ENCODE data around the gene FADS2.
A peak's percentile ranks its signal among the peaks of the same experiment; 100 is the strongest.

The FADS2 gene

GRCh38 chr11:61826930-61827570, 1.1 kb upstream of the FADS2 start:
- no peak for DNase-seq (ENCODE audit: low spot score)

GRCh38 chr11:61828379-61828628, 204 bp downstream of the FADS2 start:
- DNase-seq (ENCODE audit: low spot score) = no peak

DNA sequence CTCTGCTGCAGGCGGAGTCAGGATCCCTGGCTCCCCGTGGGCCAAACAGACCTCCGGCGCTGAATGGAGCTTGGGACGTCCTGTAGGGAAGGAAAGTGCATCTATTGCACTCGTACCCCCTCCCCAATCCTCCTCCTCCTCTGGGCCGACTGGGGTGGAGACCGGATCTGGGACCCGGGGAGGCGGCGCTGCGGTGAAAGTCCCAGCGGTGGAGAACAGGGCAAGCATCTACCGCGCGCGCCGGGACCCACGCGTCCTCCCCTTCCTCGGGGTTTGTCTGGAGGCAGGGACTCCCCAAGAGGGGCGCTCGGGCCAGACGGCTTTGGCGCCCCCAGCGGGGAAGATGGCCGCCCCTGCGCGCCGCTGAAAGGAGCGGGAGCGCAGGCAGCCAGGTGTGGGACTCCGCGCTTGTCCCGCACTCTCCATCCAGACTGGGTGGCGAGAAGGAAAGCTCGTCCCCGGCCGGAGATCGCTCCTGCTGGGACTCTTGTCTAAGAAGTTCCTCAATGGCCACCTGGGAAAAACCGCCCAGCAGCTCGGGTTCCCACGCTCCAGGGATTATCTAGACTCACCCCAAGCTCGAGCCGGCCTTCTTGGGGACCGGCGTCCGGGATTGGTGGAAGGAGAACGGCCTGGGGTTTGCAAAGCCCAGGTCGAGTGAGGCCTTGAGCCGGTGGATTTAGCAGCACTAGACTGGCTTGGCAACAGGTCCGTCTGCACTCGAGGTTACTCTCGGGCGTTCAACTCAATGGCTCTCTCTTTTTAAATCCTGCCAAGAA, 718 bp downstream of the FADS2 start:
- peak; percentile 22 for DNase-seq (ENCODE audit: low spot score)

DNA sequence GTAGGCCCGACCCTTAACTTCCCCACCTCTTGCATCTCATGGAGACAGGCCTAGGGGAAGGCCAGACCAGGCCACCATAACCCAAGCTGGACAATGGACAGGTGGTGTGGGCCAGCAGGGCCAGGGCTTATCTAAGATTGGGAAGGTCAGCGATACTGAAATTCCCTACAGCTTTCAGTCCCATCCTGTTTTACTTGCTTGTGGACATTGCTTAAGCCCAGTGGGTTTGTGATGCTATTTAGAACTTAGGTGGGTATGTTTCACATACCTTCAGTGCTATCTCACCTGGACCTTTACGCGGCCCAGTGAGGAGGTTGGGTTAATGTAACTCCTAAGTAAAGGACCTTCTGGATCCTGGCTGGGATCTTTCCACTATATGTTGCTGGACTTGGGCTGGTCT, 1.7 kb downstream of the FADS2 start:
- DNase-seq (ENCODE audit: low spot score) = no peak

- DNase-seq (ENCODE audit: low spot score) = no peak
These were observed 2.4 kb downstream of the FADS2 start for GRCh38 chr11:61830237-61831105.

GRCh38 chr11:61832207-61832606, 4.1 kb downstream of the FADS2 start:
- no peak for DNase-seq (ENCODE audit: low spot score)

DNA sequence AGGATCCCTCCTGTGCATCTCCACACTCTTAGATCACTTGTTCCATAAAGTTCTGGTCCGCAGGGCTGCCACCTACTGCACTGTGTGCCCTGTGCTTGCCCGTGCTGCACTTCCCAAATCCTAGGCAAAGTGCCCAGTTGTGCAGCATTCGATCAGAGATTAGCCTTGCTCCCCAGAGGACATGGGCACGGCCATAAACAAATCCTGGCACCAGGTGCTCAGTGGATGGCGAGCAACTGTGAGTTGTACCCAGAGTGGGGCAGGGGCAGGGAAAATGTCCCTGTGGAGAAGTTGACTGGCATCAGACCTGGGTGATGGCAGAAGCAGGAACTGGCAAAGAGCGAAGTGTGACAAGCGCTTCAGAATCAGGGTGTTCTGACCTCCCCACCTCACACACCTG, 4.7 kb downstream of the FADS2 start:
- DNase-seq (ENCODE audit: low spot score) = no peak

- peak; percentile 29 for DNase-seq (ENCODE audit: low spot score)
These were observed 5.4 kb downstream of the FADS2 start for GRCh38 chr11:61833471-61833870.

- no peak for DNase-seq (ENCODE audit: low spot score)
These were observed 5.8 kb downstream of the FADS2 start for GRCh38 chr11:61833926-61834277.

DNA sequence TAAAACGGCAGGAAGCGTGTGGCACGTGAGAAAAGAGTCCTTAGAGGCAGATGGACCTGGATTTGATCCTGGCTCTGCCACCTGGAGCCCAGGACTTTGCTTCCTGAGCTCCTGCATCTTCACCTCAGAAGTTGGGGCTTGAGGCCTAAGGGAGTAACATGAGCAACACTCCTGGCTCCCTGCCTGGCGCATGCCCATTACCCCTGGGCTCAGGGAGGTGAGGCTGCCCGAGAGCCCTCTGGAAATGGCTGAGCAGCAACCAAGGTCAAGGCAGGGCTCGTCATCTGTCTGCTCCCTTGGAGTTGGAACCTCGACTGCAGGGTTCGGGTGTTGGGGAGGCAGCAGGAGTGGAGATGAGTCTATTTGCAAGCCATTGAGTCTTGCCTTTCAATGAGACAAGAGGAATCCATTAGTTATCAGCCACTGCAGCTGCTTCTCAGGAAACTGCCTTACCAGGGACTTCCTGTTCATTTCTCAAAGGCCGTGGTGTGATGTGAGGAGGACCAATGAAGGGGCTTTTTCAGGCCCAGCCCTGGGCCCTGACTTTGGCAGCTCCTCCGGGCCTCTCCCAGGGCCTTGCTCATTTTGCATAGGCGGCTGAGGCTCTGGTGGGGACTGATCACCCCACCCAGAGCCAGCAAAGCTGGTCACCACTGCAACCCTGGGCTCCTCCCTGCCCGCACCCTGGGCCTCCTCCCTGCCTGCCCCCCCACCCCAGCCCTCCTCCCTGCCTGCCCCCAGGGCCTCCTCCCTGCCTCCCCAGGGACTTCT, 6.4 kb downstream of the FADS2 start:
- peak; percentile 69 for DNase-seq (ENCODE audit: low spot score)

DNA sequence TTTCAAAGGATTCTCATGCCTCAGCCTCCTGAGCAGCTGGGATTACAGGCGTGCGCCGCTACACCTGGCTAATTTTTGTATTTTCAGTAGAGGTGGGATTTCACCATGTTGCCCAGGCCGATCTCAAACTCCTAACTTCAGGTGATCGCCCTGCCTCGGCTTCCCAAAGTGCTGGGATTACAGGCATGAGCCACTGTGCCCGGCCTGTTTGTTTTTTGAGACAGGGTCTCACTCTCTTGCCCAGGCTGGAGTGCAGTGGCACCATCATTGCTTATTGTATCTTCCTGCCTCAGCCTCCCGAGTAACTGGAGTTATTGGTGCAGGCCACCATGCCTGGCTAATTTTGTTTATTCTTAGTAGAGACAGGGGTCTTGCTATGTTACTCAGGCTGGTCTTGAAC, 8.1 kb downstream of the FADS2 start:
- DNase-seq (ENCODE audit: low spot score) = no peak

DNA sequence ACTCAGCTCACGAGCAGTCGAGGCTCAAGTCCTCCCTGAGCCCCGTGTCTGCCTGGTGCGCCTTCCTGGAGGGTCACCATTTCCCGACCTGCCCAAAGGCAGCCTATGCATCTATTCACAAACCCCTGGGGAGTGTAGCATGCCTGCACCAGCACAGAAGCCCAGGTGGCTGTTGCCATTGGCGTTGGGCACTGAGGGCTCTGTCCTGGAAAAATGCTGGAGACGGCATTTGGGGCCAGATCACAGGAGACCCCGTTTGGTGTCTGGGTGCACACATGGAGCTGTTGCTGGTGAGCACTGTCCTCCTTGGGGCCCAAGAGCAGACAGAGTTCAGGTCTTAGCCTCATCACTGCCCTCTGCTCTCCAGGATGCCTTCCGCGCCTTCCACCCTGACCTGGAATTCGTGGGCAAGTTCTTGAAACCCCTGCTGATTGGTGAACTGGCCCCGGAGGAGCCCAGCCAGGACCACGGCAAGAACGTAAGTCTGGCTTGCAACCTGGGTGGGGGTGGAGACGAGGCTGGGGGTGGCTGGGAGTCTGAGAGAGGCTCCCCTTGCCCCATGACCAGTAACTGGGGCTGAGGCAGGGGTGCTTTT, 9.4 kb downstream of the FADS2 start:
- no peak for DNase-seq (ENCODE audit: low spot score)

DNA sequence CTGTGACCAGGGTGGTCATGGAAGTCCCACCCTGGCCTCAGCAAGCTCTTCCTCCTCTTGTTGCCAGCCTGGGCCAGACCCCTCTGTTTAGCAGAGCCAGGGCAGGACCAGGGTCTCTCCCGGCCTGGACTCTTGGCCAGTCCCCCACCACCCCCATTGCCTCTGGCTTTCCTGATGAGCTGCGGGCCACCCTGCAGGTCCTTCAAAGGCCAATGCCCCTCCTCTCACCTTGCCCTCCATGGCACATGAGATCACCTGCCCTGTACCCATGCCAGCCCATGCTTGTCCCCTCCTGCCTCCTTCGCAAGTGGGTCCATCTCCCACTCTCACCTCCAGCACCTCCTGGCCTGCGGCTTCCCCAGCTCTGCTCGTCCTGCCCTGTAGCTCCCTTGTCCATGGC, 10.4 kb downstream of the FADS2 start:
- DNase-seq (ENCODE audit: low spot score) = no peak

DNA sequence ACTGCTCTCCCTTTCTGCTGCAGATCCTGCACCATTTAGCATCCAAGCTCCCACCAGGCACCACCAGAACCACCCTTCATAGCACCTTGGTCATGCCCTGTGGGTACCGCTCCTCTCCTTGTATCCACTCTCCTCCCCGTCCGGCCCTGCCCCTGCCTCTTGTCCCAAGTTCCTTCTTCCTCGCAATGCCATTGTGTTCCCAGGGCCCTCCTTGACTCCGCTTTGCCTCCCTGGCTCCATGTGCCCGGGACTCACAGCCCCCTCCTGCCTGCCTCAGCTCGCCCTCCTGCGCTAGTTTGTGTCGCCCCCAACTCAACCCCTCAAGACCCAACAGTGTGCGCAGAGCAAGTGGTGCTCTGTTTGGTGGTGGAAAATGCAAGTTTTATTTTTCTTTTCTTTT, 10.8 kb downstream of the FADS2 start:
- no peak for DNase-seq (ENCODE audit: low spot score)

DNA sequence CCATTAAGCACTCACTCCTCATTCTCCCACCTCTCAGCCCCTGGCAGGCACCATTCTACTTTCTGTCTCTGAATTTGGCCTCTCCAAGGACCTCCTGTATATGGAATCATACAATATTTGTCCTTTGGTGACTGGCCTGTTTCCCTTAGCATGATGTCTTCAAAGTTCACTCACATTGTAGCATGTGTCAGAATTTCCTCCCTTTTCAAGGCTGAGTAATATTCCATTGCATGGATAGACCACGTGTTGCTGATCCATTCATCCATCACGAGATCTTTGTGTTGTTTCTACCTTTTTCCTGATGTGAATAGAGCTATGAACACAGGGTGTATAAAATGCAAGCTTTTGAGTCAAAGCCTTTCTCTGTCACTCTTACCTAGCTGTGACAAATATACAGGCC, 11.6 kb downstream of the FADS2 start:
- DNase-seq (ENCODE audit: low spot score) = no peak

DNA sequence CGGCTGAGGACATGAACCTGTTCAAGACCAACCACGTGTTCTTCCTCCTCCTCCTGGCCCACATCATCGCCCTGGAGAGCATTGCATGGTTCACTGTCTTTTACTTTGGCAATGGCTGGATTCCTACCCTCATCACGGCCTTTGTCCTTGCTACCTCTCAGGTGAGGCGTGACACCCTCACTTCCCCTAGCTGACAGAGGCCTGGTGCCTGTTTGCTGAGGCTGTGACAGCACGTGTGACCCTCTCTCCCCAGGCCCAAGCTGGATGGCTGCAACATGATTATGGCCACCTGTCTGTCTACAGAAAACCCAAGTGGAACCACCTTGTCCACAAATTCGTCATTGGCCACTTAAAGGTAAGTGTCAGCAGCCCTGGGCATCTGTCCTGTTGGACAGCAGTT, 12.3 kb downstream of the FADS2 start:
- no peak for DNase-seq (ENCODE audit: low spot score)

GRCh38 chr11:61841636-61842527, 13.8 kb downstream of the FADS2 start:
- no peak for DNase-seq (ENCODE audit: low spot score)

DNA sequence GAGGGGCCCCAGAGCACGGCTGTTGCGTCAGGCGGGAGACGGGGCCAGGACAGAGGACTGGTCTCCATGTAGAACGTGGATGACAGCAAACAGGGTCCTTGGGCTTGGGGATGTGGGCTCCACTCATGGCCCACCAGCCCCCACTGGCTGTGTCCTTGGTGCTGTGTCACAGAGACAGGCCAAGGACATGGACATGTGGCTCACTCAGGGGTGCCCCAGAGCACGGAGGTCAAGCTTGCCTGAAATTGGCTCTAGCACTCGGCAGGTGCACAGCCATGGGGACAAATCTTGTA, 14.4 kb downstream of the FADS2 start:
- no peak for DNase-seq (ENCODE audit: low spot score)

DNA sequence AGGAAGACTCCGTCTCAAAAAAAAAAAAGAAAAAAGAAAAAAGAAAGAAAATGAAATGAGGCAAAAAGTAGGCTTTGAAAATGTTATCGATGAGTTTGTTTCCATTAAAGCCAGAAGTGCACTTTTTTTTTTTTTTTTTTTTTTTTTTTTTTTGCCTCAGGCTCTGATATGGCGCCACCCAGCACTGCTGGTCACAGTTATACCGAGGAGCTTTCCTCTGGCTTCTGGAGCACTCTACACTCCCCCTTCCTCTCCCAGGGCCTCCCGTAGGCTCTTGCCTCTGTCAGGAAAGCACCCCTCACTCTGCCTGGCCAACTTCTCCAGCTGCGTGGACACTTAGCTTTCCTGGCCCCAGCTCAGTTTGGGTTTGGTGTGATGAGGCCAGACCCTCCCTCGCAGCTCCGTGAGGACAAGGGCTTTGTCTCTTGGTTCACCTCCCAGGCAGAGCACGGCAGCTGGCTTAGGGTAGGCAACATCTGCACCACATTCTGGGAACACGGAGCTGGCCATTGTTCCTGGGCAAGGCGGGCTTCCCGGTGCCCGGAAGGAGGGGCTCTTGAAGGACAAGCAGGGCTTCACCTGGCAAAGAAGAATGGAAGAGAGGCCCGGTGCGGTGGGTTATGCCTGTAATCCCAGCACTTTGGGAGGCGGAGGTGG, 16.9 kb downstream of the FADS2 start:
- no peak for DNase-seq (ENCODE audit: low spot score)

- DNase-seq (ENCODE audit: low spot score) = no peak
These were observed 18.4 kb downstream of the FADS2 start for GRCh38 chr11:61846362-61847020.
